ENCODE data around the gene RPL29. TPM values are rescaled to one million over a fixed set of nuclear protein-coding genes. Genes with fewer than 3 reads are reported as not detected.

Gene RPL29
- total RNA-seq, 1 experiment from 2014 or later: 995 TPM

DNA sequence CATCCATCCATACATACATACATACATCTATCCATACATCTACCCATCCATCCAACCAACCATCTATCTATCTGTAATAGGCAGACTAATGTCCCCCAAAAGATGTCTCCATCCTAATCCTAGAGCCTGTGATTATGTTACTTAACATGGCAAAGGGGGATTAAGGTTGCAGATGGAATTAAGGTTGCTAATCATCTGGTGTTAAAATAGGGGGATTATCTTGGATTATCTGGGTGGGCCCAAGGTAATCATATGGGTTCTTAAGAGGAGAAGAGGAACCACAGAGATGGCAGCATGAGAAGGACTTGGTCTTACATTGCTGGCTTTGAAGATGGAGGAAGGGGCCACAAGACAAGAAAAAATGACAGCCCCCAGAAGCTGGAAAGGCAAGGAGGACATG is 14.7 kb upstream of the RPL29 start:
- Histone ChIP-seq H3K36me3 (ENCODE audit: control insufficient read depth, insufficient read depth, low read length) (no peaks in the 10 kb centered on the region), H3K4me3 (ENCODE audit: low read depth, low read length) (no peak overlapping the region), H3K27me3 (replicated peaks; ENCODE audit: control insufficient read depth, insufficient read depth, low read length) (no peaks in the 10 kb centered on the region), H3K9me3 (no peaks in the 10 kb centered on the region), H3K4me1 (no peaks in the 10 kb centered on the region)
- no peaks in the 10 kb centered on the region for H3K9me3 Mint-ChIP-seq (ENCODE audit: unreplicated experiment)
- POLR2A ChIA-PET: no interaction called here
- no peak overlapping the region for H3K4me3 Mint-ChIP-seq (ENCODE audit: unreplicated experiment)
- no TSS peak for BruUV-seq (replicated peaks)
- H3K4me1 Mint-ChIP-seq (ENCODE audit: low read depth, unreplicated experiment): no peaks in the 10 kb centered on the region
- TF ChIP-seq, protein P1, sequence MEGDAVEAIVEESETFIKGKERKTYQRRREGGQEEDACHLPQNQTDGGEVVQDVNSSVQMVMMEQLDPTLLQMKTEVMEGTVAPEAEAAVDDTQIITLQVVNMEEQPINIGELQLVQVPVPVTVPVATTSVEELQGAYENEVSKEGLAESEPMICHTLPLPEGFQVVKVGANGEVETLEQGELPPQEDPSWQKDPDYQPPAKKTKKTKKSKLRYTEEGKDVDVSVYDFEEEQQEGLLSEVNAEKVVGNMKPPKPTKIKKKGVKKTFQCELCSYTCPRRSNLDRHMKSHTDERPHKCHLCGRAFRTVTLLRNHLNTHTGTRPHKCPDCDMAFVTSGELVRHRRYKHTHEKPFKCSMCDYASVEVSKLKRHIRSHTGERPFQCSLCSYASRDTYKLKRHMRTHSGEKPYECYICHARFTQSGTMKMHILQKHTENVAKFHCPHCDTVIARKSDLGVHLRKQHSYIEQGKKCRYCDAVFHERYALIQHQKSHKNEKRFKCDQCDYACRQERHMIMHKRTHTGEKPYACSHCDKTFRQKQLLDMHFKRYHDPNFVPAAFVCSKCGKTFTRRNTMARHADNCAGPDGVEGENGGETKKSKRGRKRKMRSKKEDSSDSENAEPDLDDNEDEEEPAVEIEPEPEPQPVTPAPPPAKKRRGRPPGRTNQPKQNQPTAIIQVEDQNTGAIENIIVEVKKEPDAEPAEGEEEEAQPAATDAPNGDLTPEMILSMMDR (IDR thresholded peaks at IDR 0.05; ENCODE audit: insufficient read depth in 1 of 2, low read depth in 1 of 2, low read length in 1 of 2, severe bottlenecking in 1 of 2, unreplicated experiment in 1 of 2): no peak
- no peak overlapping the region for H3K27ac Mint-ChIP-seq (ENCODE audit: unreplicated experiment)
- DNase-seq: no peak
- no peaks in the 10 kb centered on the region for H3K36me3 Mint-ChIP-seq (ENCODE audit: insufficient read depth, unreplicated experiment)
- intact Hi-C loops (cut with micrococcal nuclease; ENCODE audit: unreplicated experiment): no loop called here
- CTCF ChIA-PET: no interaction called here
- H3K27me3 Mint-ChIP-seq (ENCODE audit: insufficient read depth, unreplicated experiment): no peaks in the 10 kb centered on the region

DNA sequence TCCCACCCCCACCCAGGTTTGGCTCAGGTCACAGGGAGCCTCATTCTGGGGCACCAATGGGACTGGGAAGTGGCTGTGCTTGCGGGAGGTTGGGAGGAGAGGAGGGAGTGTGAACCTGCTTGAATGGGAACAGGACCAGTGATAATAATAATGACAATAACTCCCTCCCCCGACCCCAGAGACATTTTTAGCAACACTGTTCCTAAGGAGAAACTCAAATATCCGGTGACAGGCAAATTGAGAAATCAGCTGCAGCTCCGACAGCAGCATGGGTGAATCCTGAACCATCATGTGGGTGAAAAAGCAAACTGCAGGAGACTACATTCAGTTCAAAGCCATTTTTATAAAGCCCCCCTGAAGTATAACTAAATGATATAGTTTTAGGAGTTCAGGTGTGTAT is 11.6 kb upstream of the RPL29 start:
- H3K27me3 ChIP-seq (replicated peaks; ENCODE audit: control insufficient read depth, insufficient read depth, low read length): no peaks in the 10 kb centered on the region
- no peaks in the 10 kb centered on the region for H3K36me3 Mint-ChIP-seq (ENCODE audit: insufficient read depth, unreplicated experiment)
- H3K36me3 ChIP-seq (ENCODE audit: control insufficient read depth, insufficient read depth, low read length): no peaks in the 10 kb centered on the region
- H3K9me3 Mint-ChIP-seq (ENCODE audit: unreplicated experiment): no peaks in the 10 kb centered on the region
- H3K4me3 ChIP-seq (ENCODE audit: low read depth, low read length): no peak overlapping the region
- no peaks in the 10 kb centered on the region for H3K4me1 ChIP-seq
- intact Hi-C loops (cut with micrococcal nuclease; ENCODE audit: unreplicated experiment): no loop called here
- no peaks in the 10 kb centered on the region for H3K27me3 Mint-ChIP-seq (ENCODE audit: insufficient read depth, unreplicated experiment)
- DNase-seq: no peak
- TF ChIP-seq, protein P1 (IDR thresholded peaks at IDR 0.05; ENCODE audit: insufficient read depth in 1 of 2, low read depth in 1 of 2, low read length in 1 of 2, severe bottlenecking in 1 of 2, unreplicated experiment in 1 of 2): no peak
- no peak overlapping the region for H3K27ac Mint-ChIP-seq (ENCODE audit: unreplicated experiment)
- no peak overlapping the region for H3K4me3 Mint-ChIP-seq (ENCODE audit: unreplicated experiment)
- ChIA-PET POLR2A (no interaction called here), CTCF (interaction anchor here (1.0 kb wide), 1 partner anchor 49 kb away, joined by 4 read pairs; the partner anchor contains the start of gene DUSP7)
- no TSS peak for BruUV-seq (replicated peaks)
- H3K9me3 ChIP-seq: no peaks in the 10 kb centered on the region
- no peaks in the 10 kb centered on the region for H3K4me1 Mint-ChIP-seq (ENCODE audit: low read depth, unreplicated experiment)

DNA sequence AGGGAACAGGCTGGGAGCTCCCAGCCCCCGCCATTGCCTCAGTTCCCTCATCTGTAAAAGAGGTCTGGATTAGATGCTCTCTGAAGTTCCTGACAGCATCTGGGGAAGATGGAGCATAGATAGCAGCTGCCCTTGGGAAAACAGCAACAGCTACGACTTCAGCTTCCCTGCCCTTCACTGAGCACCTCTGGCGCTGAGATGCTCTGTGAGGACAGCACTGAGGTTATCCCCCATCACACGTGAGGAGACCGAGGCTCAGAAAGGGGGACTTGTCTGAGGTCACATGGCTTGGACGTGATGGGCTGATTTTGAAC is 11.1 kb upstream of the RPL29 start:
- H3K4me1 Mint-ChIP-seq (ENCODE audit: low read depth, unreplicated experiment): no peaks in the 10 kb centered on the region
- no peak overlapping the region for H3K4me3 Mint-ChIP-seq (ENCODE audit: unreplicated experiment)
- H3K27ac Mint-ChIP-seq (ENCODE audit: unreplicated experiment): no peak overlapping the region
- ChIA-PET CTCF (no interaction called here), POLR2A (no interaction called here)
- H3K27me3 Mint-ChIP-seq (ENCODE audit: insufficient read depth, unreplicated experiment): no peaks in the 10 kb centered on the region
- no peaks in the 10 kb centered on the region for H3K27me3 ChIP-seq (replicated peaks; ENCODE audit: control insufficient read depth, insufficient read depth, low read length)
- DNase-seq: no peak
- H3K4me3 ChIP-seq (ENCODE audit: low read depth, low read length): no peak overlapping the region
- TF ChIP-seq, protein P1 (IDR thresholded peaks at IDR 0.05; ENCODE audit: insufficient read depth in 1 of 2, low read depth in 1 of 2, low read length in 1 of 2, severe bottlenecking in 1 of 2, unreplicated experiment in 1 of 2): no peak
- BruUV-seq (replicated peaks): no TSS peak
- no peaks in the 10 kb centered on the region for H3K36me3 Mint-ChIP-seq (ENCODE audit: insufficient read depth, unreplicated experiment)
- intact Hi-C loops (cut with micrococcal nuclease; ENCODE audit: unreplicated experiment): no loop called here
- no peaks in the 10 kb centered on the region for H3K4me1 ChIP-seq
- no peaks in the 10 kb centered on the region for H3K9me3 ChIP-seq
- H3K36me3 ChIP-seq (ENCODE audit: control insufficient read depth, insufficient read depth, low read length): no peaks in the 10 kb centered on the region
- no peaks in the 10 kb centered on the region for H3K9me3 Mint-ChIP-seq (ENCODE audit: unreplicated experiment)
